Measurements from ENCODE around the gene KIF25. TPM values are rescaled to one million over a fixed set of nuclear protein-coding genes. Genes with fewer than 3 reads are reported as not detected.

The KIF25 gene
- total RNA-seq, 3 donors from 2014 or later = 0.14 to 1.1 (median 0.41) TPM

GRCh38 chr6:168004945-168005344, 7.5 kb downstream of the KIF25 start:
- intact Hi-C loops (cut with DNase I, micrococcal nuclease) = no loop called here
- TF ChIP-seq, protein P1, sequence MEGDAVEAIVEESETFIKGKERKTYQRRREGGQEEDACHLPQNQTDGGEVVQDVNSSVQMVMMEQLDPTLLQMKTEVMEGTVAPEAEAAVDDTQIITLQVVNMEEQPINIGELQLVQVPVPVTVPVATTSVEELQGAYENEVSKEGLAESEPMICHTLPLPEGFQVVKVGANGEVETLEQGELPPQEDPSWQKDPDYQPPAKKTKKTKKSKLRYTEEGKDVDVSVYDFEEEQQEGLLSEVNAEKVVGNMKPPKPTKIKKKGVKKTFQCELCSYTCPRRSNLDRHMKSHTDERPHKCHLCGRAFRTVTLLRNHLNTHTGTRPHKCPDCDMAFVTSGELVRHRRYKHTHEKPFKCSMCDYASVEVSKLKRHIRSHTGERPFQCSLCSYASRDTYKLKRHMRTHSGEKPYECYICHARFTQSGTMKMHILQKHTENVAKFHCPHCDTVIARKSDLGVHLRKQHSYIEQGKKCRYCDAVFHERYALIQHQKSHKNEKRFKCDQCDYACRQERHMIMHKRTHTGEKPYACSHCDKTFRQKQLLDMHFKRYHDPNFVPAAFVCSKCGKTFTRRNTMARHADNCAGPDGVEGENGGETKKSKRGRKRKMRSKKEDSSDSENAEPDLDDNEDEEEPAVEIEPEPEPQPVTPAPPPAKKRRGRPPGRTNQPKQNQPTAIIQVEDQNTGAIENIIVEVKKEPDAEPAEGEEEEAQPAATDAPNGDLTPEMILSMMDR (IDR thresholded peaks at IDR 0.05) = no peak
- DNase-seq (no peak), ATAC-seq (no peak)
- Histone ChIP-seq H3K36me3 (ENCODE audit: low read depth) (no peaks in the 10 kb centered on the region), H3K9me3 (no peaks in the 10 kb centered on the region), H3K4me3 (no peak overlapping the region), H3K4me1 (ENCODE audit: low read depth) (no peaks in the 10 kb centered on the region)

DNA sequence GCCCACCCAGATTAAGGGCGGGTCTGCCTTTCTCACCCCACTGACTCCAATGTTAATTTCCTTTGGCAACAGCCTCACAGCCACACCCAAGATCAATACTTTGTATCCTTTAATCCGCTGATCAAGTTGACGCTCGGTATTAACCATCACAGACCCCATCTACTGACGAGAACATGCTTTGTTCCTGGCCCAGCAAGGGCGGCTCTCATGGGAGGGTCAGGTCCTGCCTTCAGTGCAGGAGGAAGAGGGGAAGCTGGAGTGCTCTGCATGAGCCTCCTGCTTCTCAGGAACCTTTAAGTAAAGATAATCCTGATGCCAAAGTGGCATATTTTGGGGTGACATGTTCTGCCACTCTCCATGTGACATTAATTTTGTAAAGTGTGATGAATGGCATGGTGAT, 8.3 kb downstream of the KIF25 start:
- intact Hi-C loops (cut with DNase I, micrococcal nuclease) = no loop called here
- H3K9me3 ChIP-seq = peaks cover 3% of the 10 kb centered on the region
- H3K4me3 ChIP-seq = no peak overlapping the region
- ATAC-seq (no peak), DNase-seq (no peak)
- H3K36me3 ChIP-seq (ENCODE audit: low read depth) = no peaks in the 10 kb centered on the region
- H3K4me1 ChIP-seq (ENCODE audit: low read depth) = no peaks in the 10 kb centered on the region
- TF ChIP-seq, protein P1 (IDR thresholded peaks at IDR 0.05) = no peak

DNA sequence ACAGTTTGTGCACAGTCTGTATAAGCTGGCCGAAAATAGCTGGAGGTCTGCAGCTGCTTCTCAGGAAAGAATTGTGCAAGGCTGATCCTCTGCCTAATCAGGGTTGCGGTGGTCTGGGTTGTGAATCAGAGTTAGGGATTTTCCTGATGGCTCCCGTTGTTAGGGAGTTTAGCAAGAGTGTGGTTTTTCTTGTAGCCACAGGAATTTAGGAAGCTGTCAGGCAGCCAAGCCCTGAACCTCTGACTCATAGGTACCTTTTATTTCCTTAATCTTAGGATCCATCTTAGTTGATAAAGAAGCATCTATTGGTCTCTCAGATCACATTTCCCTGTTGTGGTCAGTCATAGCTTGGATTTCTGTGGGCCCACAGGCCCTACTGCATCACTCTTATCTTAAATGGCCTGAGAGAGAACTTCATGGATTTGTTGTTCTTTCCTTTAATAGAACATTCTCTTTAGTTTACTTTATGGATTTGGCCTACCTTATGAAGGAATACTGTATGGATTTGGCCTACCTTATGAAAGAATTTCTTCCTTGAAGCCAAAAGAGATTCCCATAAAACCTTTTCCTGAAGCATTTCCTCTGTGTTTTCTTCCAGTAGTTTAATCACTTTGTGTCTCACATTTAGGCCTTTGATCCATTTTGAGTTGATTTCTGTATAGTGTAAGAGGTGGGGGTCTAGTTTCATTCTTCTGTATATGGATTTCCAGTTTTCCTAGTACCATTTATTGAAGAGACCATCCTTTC, 10.3 kb downstream of the KIF25 start:
- Histone ChIP-seq H3K36me3 (ENCODE audit: low read depth) (no peaks in the 10 kb centered on the region), H3K4me1 (ENCODE audit: low read depth) (no peaks in the 10 kb centered on the region), H3K9me3 (peaks cover 18% of the 10 kb centered on the region), H3K4me3 (no peak overlapping the region)
- DNase-seq (no peak), ATAC-seq (peak; percentile 82)
- intact Hi-C loops (cut with DNase I, micrococcal nuclease) = no loop called here
- TF ChIP-seq, protein P1 (IDR thresholded peaks at IDR 0.05) = no peak

- TF ChIP-seq, protein P1 (IDR thresholded peaks at IDR 0.05) = no peak
These were observed 11.9 kb downstream of the KIF25 start for GRCh38 chr6:168009331-168009730.

GRCh38 chr6:168011291-168011690, 13.8 kb downstream of the KIF25 start:
- Histone ChIP-seq H3K36me3 (ENCODE audit: low read depth) (no peaks in the 10 kb centered on the region), H3K4me1 (ENCODE audit: low read depth) (peaks cover 7% of the 10 kb centered on the region), H3K9me3 (peaks cover 18% of the 10 kb centered on the region), H3K4me3 (no peak overlapping the region)
- intact Hi-C loops (cut with DNase I, micrococcal nuclease) = no loop called here
- no peak for DNase-seq
- ATAC-seq = no peak
- TF ChIP-seq, protein P1 (IDR thresholded peaks at IDR 0.05) = no peak

More at GRCh38 chr6:168009331-168009730, 11.9 kb downstream of the KIF25 start:
- intact Hi-C loops (cut with DNase I, micrococcal nuclease) = no loop called here
- peaks cover 18% of the 10 kb centered on the region for H3K9me3 ChIP-seq
- no peaks in the 10 kb centered on the region for H3K4me1 ChIP-seq (ENCODE audit: low read depth)
- no peaks in the 10 kb centered on the region for H3K36me3 ChIP-seq (ENCODE audit: low read depth)
- DNase-seq = no peak
- ATAC-seq = no peak
- H3K4me3 ChIP-seq = no peak overlapping the region

Measured in mucosa of descending colon (tissue), 3 donors.